Cortex of kidney (tissue), 1 donor: Measurements from ENCODE around the gene BCKDHB.
"Not testable (repeated sequence)": the region's sequence is repeated elsewhere in the genome, so short reads cannot be mapped to it uniquely, and the experiment has no call there.

Experiments
- DNase-seq: peaks from one replicate; lab custom pipeline; 2025; lab: John Stamatoyannopoulos, UW

BCKDHB gene

GRCh38 chr6:80209430-80209829 lies 103.0 kb downstream of the BCKDHB start:
- DNase-seq = no peak

GRCh38 chr6:80210618-80211017 lies 104.1 kb downstream of the BCKDHB start:
- DNase-seq = no peak

- no peak for DNase-seq
Observed at GRCh38 chr6:80211286-80211685, 104.8 kb downstream of the BCKDHB start.

GRCh38 chr6:80211890-80212289 lies 105.4 kb downstream of the BCKDHB start:
- not testable (repeated sequence) for DNase-seq

GRCh38 chr6:80214436-80215022 lies 108.1 kb downstream of the BCKDHB start:
- no peak for DNase-seq

GRCh38 chr6:80215063-80215462 lies 108.6 kb downstream of the BCKDHB start:
- DNase-seq = no peak

- no peak for DNase-seq
Observed at GRCh38 chr6:80217794-80218193, 111.3 kb downstream of the BCKDHB start.

- DNase-seq = no peak
Observed at GRCh38 chr6:80223743-80224212, 117.3 kb downstream of the BCKDHB start.

- no peak for DNase-seq
Observed at GRCh38 chr6:80226151-80226550, 119.7 kb downstream of the BCKDHB start.

- DNase-seq = no peak
Observed at GRCh38 chr6:80226699-80227098, 120.2 kb downstream of the BCKDHB start.

GRCh38 chr6:80227545-80228105 lies 121.2 kb downstream of the BCKDHB start:
- no peak for DNase-seq

GRCh38 chr6:80233262-80233661 lies 126.8 kb downstream of the BCKDHB start:
- no peak for DNase-seq

GRCh38 chr6:80233958-80234357 lies 127.5 kb downstream of the BCKDHB start:
- DNase-seq = no peak

- no peak for DNase-seq
Observed at GRCh38 chr6:80234401-80234800, 127.9 kb downstream of the BCKDHB start.

GRCh38 chr6:80234908-80235307 lies 128.4 kb downstream of the BCKDHB start:
- DNase-seq = no peak

- DNase-seq = no peak
Observed at GRCh38 chr6:80235647-80236046, 129.2 kb downstream of the BCKDHB start.

GRCh38 chr6:80238754-80239153 lies 132.3 kb downstream of the BCKDHB start:
- DNase-seq = not testable (repeated sequence)

GRCh38 chr6:80245043-80245442 lies 138.6 kb downstream of the BCKDHB start:
- DNase-seq = no peak

- no peak for DNase-seq
Observed at GRCh38 chr6:80249897-80250296, 143.4 kb downstream of the BCKDHB start.

- no peak for DNase-seq
Observed at GRCh38 chr6:80250391-80250997, 144.0 kb downstream of the BCKDHB start.

- no peak for DNase-seq
Observed at GRCh38 chr6:80251321-80251720, 144.8 kb downstream of the BCKDHB start.

GRCh38 chr6:80254716-80255115 lies 148.2 kb downstream of the BCKDHB start:
- DNase-seq = no peak

GRCh38 chr6:80256691-80257090 lies 150.2 kb downstream of the BCKDHB start:
- DNase-seq = no peak

GRCh38 chr6:80259118-80259517 lies 152.6 kb downstream of the BCKDHB start:
- DNase-seq = no peak
